HEK293 (cell line): Measurements from ENCODE around the gene HHIP.

Experiments used
- CTCF ChIP-seq: fragments of 450-650 bp; formaldehyde crosslinking; IDR thresholded peaks from 2 replicates; pipeline ENCODE4 v1.5.1; 2016; ENCODE audit warnings: missing biosample characterization, missing genetic modification characterization
- KLF16 ChIP-seq: fragments of 450-650 bp; formaldehyde crosslinking; IDR thresholded peaks from 2 replicates; pipeline ENCODE4 v1.5.1; 2017; ENCODE audit warnings: missing biosample characterization, missing genetic modification characterization
- ZFP3 ChIP-seq: fragments of 450-650 bp; formaldehyde crosslinking; IDR thresholded peaks from 2 replicates; pipeline ENCODE4 v1.5.1; 2016; ENCODE audit warnings: low read depth, missing biosample characterization, missing genetic modification characterization
- ZNF114 ChIP-seq: fragments of 450-650 bp; formaldehyde crosslinking; IDR thresholded peaks from 2 replicates; pipeline ENCODE4 v1.5.0; 2017; ENCODE audit warnings: missing biosample characterization, missing genetic modification characterization
- ZNF184 ChIP-seq: fragments of 450-650 bp; IDR thresholded peaks from 2 replicates; pipeline ENCODE4 v1.5.1; 2018; ENCODE audit warnings: missing biosample characterization, mild to moderate bottlenecking, missing genetic modification characterization

GRCh38 chr4:144683516-144683915 is 37.6 kb downstream of the HHIP start:
- TF ChIP-seq ZNF184 (tag by site-specific recombination) (no peak), CTCF (tag by site-specific recombination) (no peak), ZNF114 (tag by site-specific recombination) (no peak), ZFP3 (tag by site-specific recombination) (no peak), KLF16 (tag by site-specific recombination) (no peak)
